GM12891 (cell line): ENCODE data around the gene SRGAP1.
"Not testable (repeated sequence)": the region's sequence is repeated elsewhere in the genome, so short reads cannot be mapped to it uniquely, and the experiment has no call there.

ENCODE experiments used
- DNase-seq: peaks from one replicate; pipeline ENCODE4 v3.0.0; 2011; ENCODE audit warnings: low spot score; ENCODE audit not compliant: insufficient read length
- FAIRE-seq: peaks from 2 replicates; lab custom pipeline; 2011; peaks lifted over from hg19 to GRCh38; lab: Jason Lieb, UNC
- PAX5 ChIP-seq: IDR thresholded peaks from 2 replicates; pipeline ENCODE4 v1.6.1; 2011; ENCODE audit warnings: low read length, moderate library complexity, mild to moderate bottlenecking; ENCODE audit not compliant: insufficient read depth, severe bottlenecking
- POLR2A ChIP-seq: IDR thresholded peaks from 2 replicates; pipeline ENCODE4 v1.6.1; 2011; ENCODE audit warnings: low read depth, low read length, control low read depth
- POLR2AphosphoS5 ChIP-seq: IDR thresholded peaks from 2 replicates; pipeline ENCODE4 v1.6.1; 2011; ENCODE audit warnings: low read depth, low read length, control low read depth
- POU2F2 ChIP-seq: IDR thresholded peaks from 2 replicates; pipeline ENCODE4 v1.6.1; 2011; ENCODE audit warnings: low read depth, mild to moderate bottlenecking, control low read depth, low read length, moderate library complexity
- SPI1 ChIP-seq: IDR thresholded peaks from 2 replicates; pipeline ENCODE4 v1.6.1; 2011; ENCODE audit warnings: low read depth, low read length, control low read depth
- TAF1 ChIP-seq: IDR thresholded peaks from 2 replicates; pipeline ENCODE4 v1.6.1; 2011; ENCODE audit warnings: low read depth, low read length, control low read depth

The SRGAP1 gene

GRCh38 chr12:64099397-64099796, 254.9 kb downstream of the SRGAP1 start:
- FAIRE-seq (no peak), DNase-seq (no peak)
- TF ChIP-seq TAF1 = no peak
- TF ChIP-seq POLR2AphosphoS5 = no peak
- no peak for TF ChIP-seq POU2F2

GRCh38 chr12:64102339-64102738, 257.8 kb downstream of the SRGAP1 start:
- FAIRE-seq (no peak), DNase-seq (no peak)
- TF ChIP-seq TAF1 (no peak), POLR2A (no peak)

GRCh38 chr12:64103825-64104740, 259.6 kb downstream of the SRGAP1 start:
- no peak for DNase-seq
- TF ChIP-seq PAX5 (no peak), POLR2A (no peak), POLR2AphosphoS5 (no peak), TAF1 (no peak), POU2F2 (no peak), SPI1 (no peak)
- FAIRE-seq = no peak

- TF ChIP-seq POLR2AphosphoS5 (no peak), PAX5 (no peak), POU2F2 (no peak), SPI1 (no peak), POLR2A (no peak), TAF1 (no peak)
- DNase-seq = no peak
Measured at GRCh38 chr12:64105026-64105425, 260.5 kb downstream of the SRGAP1 start.

GRCh38 chr12:64107776-64108175, 263.3 kb downstream of the SRGAP1 start:
- FAIRE-seq (no peak), DNase-seq (no peak)
- TF ChIP-seq PAX5 (no peak), TAF1 (no peak), POLR2A (no peak), POU2F2 (no peak), SPI1 (no peak), POLR2AphosphoS5 (no peak)

More at GRCh38 chr12:64105026-64105425, 260.5 kb downstream of the SRGAP1 start:
- FAIRE-seq = no peak

- DNase-seq (no peak), FAIRE-seq (no peak)
- no peak for TF ChIP-seq POU2F2
- TF ChIP-seq POLR2AphosphoS5 = no peak
- no peak for TF ChIP-seq PAX5
- TF ChIP-seq SPI1 = no peak
- no peak for TF ChIP-seq TAF1
- TF ChIP-seq POLR2A = no peak
Measured at GRCh38 chr12:64109706-64110105, 265.2 kb downstream of the SRGAP1 start.

- FAIRE-seq (no peak), DNase-seq (no peak)
- TF ChIP-seq POLR2AphosphoS5 (no peak), SPI1 (no peak), TAF1 (no peak), POU2F2 (no peak), PAX5 (no peak), POLR2A (no peak)
Measured at GRCh38 chr12:64110864-64111263, 266.4 kb downstream of the SRGAP1 start.

- DNase-seq = no peak
- no peak for TF ChIP-seq PAX5
- no peak for TF ChIP-seq POLR2A
- no peak for TF ChIP-seq TAF1
- TF ChIP-seq POLR2AphosphoS5 = no peak
- no peak for TF ChIP-seq POU2F2
- no peak for TF ChIP-seq SPI1
- FAIRE-seq = no peak
Measured at GRCh38 chr12:64116969-64117368, 272.5 kb downstream of the SRGAP1 start.

GRCh38 chr12:64120568-64120967, 276.1 kb downstream of the SRGAP1 start:
- DNase-seq = no peak
- FAIRE-seq = no peak

GRCh38 chr12:64121086-64121485, 276.6 kb downstream of the SRGAP1 start:
- DNase-seq = not testable (repeated sequence)

More at GRCh38 chr12:64120568-64120967, 276.1 kb downstream of the SRGAP1 start:
- TF ChIP-seq TAF1 (no peak), POLR2A (no peak), POU2F2 (no peak), POLR2AphosphoS5 (no peak), PAX5 (no peak), SPI1 (no peak)

More at GRCh38 chr12:64121086-64121485, 276.6 kb downstream of the SRGAP1 start:
- not testable (repeated sequence) for FAIRE-seq
